ENCODE measurements around the gene GPANK1.

The GPANK1 gene

GRCh38 chr6:31621991-31622390 is 42.8 kb downstream of the GPANK1 start:
- in situ Hi-C loops (cut with MboI; ENCODE audit: low sequenced_read_pairs): no loop called here

- in situ Hi-C loops (cut with MboI; ENCODE audit: low sequenced_read_pairs): no loop called here
These were observed 43.4 kb downstream of the GPANK1 start for GRCh38 chr6:31621320-31621939.

- in situ Hi-C loops (cut with MboI; ENCODE audit: low sequenced_read_pairs): no loop called here
These were observed 44.0 kb downstream of the GPANK1 start, which contains the start of gene PRRC2A for GRCh38 chr6:31620586-31621319. PRRC2A (plus strand) TSS chr6:31620715; CDS start chr6:31622790, 2,075 bp downstream.

DNA sequence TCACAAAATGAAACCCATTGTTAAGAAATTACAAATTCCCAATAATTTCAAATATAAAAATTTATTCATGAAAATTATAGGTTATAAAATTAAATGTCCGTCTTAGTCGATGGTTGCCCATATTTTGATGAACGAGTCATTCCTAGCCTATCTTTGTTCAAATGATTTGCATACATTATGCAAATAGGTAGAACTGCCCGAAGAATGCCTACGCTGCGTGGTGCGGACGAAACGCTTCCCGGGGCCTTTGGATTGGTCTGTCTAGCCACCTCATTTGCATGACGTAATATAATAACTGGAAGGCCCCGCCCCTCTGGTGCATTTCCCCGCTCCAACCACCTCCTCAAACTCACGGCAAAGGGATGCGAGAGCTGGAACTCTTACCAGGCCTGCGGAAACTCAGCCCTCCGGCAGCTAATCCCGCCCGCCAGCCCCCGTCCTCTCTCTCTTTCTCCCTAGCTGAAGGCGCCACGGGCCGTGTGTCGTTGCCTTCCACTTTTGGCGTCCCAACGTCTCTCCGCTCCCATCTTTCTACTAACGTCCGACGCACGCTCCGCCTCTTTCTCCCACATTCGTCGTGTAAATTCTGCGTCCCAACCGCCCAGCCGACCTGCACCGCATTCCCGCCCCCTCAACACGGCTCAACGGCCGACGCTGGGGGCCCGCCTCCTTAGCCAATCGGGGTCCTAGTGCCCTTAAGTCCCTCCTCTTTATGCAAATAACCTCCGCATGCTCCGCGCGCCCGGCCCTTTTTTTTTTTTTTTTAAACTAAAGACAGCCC is 44.8 kb downstream of the GPANK1 start:
- in situ Hi-C loops (cut with MboI; ENCODE audit: low sequenced_read_pairs): no loop called here

GRCh38 chr6:31617010-31617409 is 47.8 kb downstream of the GPANK1 start:
- in situ Hi-C loops (cut with MboI; ENCODE audit: low sequenced_read_pairs): no loop called here

DNA sequence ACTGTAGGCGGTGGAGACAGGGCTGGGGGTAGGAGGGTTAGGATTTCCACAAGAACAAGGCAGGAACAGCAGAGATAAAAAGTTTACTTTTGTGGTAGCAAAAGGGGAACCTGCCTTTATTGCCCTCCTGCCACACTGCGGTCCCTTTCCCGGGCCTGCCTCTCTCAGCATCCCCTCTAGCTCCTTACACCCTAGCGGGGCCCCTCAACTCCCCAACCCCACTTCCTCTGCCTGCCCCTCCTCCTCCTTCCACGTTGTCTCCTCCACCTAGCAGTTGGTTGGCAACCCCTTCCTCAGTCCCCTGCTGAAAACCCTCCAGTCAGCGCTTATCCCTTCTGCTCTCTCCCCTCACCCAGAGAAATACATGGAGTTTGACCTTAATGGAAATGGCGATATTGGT is 49.0 kb downstream of the GPANK1 start:
- in situ Hi-C loops (cut with MboI; ENCODE audit: low sequenced_read_pairs): no loop called here

DNA sequence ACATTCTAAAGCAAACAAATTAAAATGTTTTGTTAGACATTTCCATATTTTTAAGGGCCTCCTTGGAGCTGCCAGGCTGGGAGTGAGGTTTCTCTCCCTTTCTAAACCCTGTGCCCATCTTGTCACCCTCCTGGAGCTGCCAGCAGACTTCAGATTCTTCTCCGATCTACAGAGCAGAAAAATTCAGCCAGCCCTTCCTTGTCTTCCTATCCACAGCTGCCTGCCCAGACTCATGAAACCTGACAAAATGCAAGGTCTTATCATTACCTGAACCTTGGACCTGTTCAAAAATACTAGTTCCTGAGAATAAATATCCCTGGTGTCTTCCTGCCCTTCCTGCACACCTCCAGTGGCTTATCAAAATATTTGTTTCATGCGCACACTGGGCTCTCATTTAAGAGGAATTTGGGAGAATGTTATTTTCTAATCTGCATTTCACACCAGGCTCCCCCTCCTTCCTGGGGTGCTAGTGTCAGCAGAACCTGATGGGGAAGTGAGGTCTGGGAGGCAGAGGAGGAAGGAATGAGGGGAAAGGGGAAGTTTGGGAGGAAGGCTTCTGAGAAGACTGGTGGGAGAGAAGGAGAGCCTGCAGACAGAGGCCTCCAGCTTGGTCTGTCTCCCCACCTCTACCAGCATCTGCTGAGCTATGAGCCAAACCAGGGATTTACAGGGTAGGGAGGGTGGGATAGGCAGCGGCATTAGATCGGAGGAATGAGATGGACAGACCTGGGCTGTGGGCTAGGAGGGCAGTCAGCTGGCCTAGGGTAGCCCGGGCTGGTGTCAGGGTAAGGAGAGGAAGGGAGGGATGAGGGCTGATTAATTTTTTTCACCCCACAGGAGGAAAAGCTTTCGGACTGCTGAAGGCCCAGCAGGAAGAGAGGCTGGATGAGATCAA is 49.9 kb downstream of the GPANK1 start, which contains the start of gene AIF1:
TSS of gene AIF1 (plus strand) at position 551 of the 895 bp plus-strand sequence. CDS start at position 647, 96 bp downstream.
- in situ Hi-C loops (cut with MboI; ENCODE audit: low sequenced_read_pairs): no loop called here

- in situ Hi-C loops (cut with MboI; ENCODE audit: low sequenced_read_pairs): no loop called here
These were observed 50.6 kb downstream of the GPANK1 start for GRCh38 chr6:31614075-31614619.
